ENCODE measurements around the gene PTGFR.

- no peak for TF ChIP-seq EP300 (IDR thresholded peaks at IDR 0.05; ENCODE audit: borderline replicate concordance)
- no peak for TF ChIP-seq RAD21 (IDR thresholded peaks at IDR 0.05; ENCODE audit: low read depth)
- no peak for TF ChIP-seq NFIC (IDR thresholded peaks at IDR 0.05)
- TF ChIP-seq FOXM1 (IDR thresholded peaks at IDR 0.05; ENCODE audit: borderline replicate concordance, low read depth), result no peak
- no peak for TF ChIP-seq TCF12 (IDR thresholded peaks at IDR 0.05; ENCODE audit: low read depth)
- TF ChIP-seq, protein P1, sequence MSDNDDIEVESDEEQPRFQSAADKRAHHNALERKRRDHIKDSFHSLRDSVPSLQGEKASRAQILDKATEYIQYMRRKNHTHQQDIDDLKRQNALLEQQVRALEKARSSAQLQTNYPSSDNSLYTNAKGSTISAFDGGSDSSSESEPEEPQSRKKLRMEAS (IDR thresholded peaks at IDR 0.05), result no peak
- TF ChIP-seq, protein P2, sequence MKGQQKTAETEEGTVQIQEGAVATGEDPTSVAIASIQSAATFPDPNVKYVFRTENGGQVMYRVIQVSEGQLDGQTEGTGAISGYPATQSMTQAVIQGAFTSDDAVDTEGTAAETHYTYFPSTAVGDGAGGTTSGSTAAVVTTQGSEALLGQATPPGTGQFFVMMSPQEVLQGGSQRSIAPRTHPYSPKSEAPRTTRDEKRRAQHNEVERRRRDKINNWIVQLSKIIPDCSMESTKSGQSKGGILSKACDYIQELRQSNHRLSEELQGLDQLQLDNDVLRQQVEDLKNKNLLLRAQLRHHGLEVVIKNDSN (IDR thresholded peaks at IDR 0.05), result no peak
These were observed 16.7 kb upstream of the PTGFR start for GRCh38 chr1:78474092-78474491.

All from Ishikawa (cell line).